CD4-positive, alpha-beta T cell (primary cell): Measurements from ENCODE around the gene XPA. TPM values are rescaled to one million over a fixed set of nuclear protein-coding genes. Genes with fewer than 3 reads are reported as not detected.

Experiments
- ATAC-seq: fragments of 200-7000 bp; cut with Tn5 transposase; one replicate; pipeline ENCODE4 v1.10.0; 2022; ENCODE audit warnings: mild to moderate bottlenecking; ENCODE audit not compliant: poor library complexity
- CTCF ChIA-PET: fragments of 350-600 bp; sonication (Branson Sonifier 250); formaldehyde crosslinking; loops from one replicate; lab custom pipeline; 2021; ENCODE audit warnings: antibody characterized with exemption, inconsistent platforms; lab: Charles Lee
- POLR2A ChIA-PET: fragments of 350-600 bp; sonication (Branson Sonifier 250); formaldehyde crosslinking; loops from one replicate; lab custom pipeline; 2021; ENCODE audit warnings: antibody characterized with exemption, inconsistent platforms; lab: Charles Lee
- DNase-seq, 14 experiments: peaks; one replicate each; pipeline ENCODE4 v3.0.0-alpha.2; 2013 to 2020; ENCODE audit warnings: mixed read lengths in 2 of 14
- H3K27ac ChIP-seq, 2 donors: one replicate each; pipeline versions ENCODE4 v1.5.1 to v1.7.0; 2013; ENCODE audit warnings: low read length in 2 of 2, low read depth in 1 of 2, mild to moderate bottlenecking in 1 of 2
- H3K27me3 ChIP-seq, 2 experiments: 1 replicate in 1 of 2; 2 replicates in 1 of 2; pipeline versions ENCODE4 v1.6.1 to v1.7.0; 2013; ENCODE audit warnings: low read length in 2 of 2, control low read depth in 1 of 2, mild to moderate bottlenecking in 1 of 2, moderate library complexity in 1 of 2; ENCODE audit not compliant: insufficient read depth in 2 of 2, control insufficient read depth in 1 of 2
- H3K36me3 ChIP-seq: one replicate; pipeline ENCODE4 v1.6.1; 2013; ENCODE audit warnings: low read length, control low read depth; ENCODE audit not compliant: insufficient read depth
- H3K4me1 ChIP-seq: one replicate; pipeline ENCODE4 v1.6.1; 2013; ENCODE audit warnings: low read length, control low read depth; ENCODE audit not compliant: insufficient read depth
- H3K4me3 ChIP-seq: one replicate; pipeline ENCODE4 v1.5.1; 2013; ENCODE audit warnings: mild to moderate bottlenecking, low read length, moderate library complexity
- H3K9me3 ChIP-seq, 2 experiments: 1 replicate in 1 of 2; 2 replicates in 1 of 2; pipeline versions ENCODE4 v1.6.1 to v1.7.0; 2013; ENCODE audit warnings: low read length in 2 of 2, mild to moderate bottlenecking in 2 of 2, control low read depth in 1 of 2, moderate library complexity in 1 of 2; ENCODE audit not compliant: control insufficient read depth in 1 of 2, insufficient read depth in 1 of 2
- H3K27ac Mint-ChIP-seq: one replicate; pipeline ENCODE4 v1.8.0; 2020; ENCODE audit warnings: mixed read lengths
- H3K27me3 Mint-ChIP-seq: one replicate; pipeline ENCODE4 v1.8.0; 2021; ENCODE audit warnings: mixed read lengths
- H3K36me3 Mint-ChIP-seq: one replicate; pipeline ENCODE4 v1.8.0; 2021; ENCODE audit warnings: low read depth, mixed read lengths
- H3K4me1 Mint-ChIP-seq: one replicate; pipeline ENCODE4 v1.8.0; 2021; ENCODE audit warnings: low read depth, mixed read lengths
- H3K4me3 Mint-ChIP-seq: one replicate; pipeline ENCODE4 v1.8.0; 2020; ENCODE audit warnings: mild to moderate bottlenecking, mixed read lengths
- H3K9me3 Mint-ChIP-seq: one replicate; pipeline ENCODE4 v1.8.0; 2020; ENCODE audit warnings: mixed read lengths
- intact Hi-C, 2 experiments: fragments of 100-400 bp; cut with DNase I in 1 of 2; cut with micrococcal nuclease in 1 of 2; formaldehyde crosslinking; loops; one replicate each; pipeline versions ENCODE4 v1.15.1 to v1.9.0; 2023 to 2025; cut with DNase I, micrococcal nuclease
- total RNA-seq, 174 experiments: library from RNA in 2 of 174; stranded (reverse) in 2 of 174; gene quantifications; one replicate each; pipeline ENCODE4 v1.2.3 and lab custom pipeline; 2021 to 2026
- TF ChIP-seq, protein P1 (sequence below): fragments of 200-600 bp; IDR thresholded peaks from one replicate; pipeline ENCODE4 v1.8.0; 2022; ENCODE audit warnings: antibody characterized with exemption, mild to moderate bottlenecking

Gene XPA
- total RNA-seq, 2 experiments from 2014 or later = 20.2 to 23.3 TPM

DNA sequence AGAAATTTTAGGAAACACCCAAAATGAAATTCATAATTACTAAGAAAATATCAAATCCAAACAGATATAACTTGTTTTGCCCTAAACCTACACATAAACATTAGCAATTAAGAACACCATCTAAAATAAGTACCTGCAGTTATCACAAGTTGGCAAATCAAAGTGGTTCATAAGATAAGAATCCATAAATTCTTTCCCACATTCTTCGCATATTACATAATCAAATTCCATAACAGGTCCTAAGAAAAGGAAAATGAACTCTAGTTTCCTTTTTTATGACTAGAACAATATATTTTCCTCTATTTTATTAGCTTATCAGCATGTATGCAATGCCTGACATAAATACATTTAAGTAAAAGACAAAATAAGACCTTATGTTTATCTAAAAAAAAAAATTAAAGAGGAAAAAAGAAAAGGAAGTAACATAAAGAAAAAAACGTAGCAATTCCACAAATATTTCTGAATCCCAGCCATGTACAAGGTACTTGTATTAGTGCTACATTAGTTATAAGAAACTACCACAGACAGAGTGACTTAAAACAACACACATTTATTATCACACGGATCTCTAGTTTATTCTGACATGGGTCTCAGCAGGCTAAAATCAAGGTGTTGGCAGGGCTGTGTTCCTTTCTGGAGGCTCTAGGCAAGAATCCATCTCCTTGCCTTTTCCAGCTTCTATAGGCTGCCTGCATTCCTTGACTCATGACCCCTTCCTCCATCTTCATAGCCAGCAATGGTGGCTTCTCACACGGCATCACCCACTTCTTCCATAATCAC is 7.5 kb downstream of the XPA start:
- Histone ChIP-seq H3K4me3 (no peak overlapping the region), H3K36me3 (peaks cover 66% of the 10 kb centered on the region), H3K4me1 (peaks cover 3% of the 10 kb centered on the region), H3K9me3 (no peaks in the 10 kb centered on the region), H3K27me3 (no peaks in the 10 kb centered on the region), H3K27ac (no peak overlapping the region)
- no peaks in the 10 kb centered on the region for H3K27me3 Mint-ChIP-seq
- H3K27ac Mint-ChIP-seq = peak overlapping the region; percentile 49
- POLR2A ChIA-PET = interaction anchor here (0.8 kb wide), 1 partner anchor 11 kb away, joined by 3 read pairs; no protein-coding TSS in a partner anchor
- peaks cover 27% of the 10 kb centered on the region for H3K4me1 Mint-ChIP-seq
- peaks cover 84% of the 10 kb centered on the region for H3K36me3 Mint-ChIP-seq
- ATAC-seq = no peak
- H3K9me3 Mint-ChIP-seq = no peaks in the 10 kb centered on the region
- CTCF ChIA-PET = no interaction called here
- no peak overlapping the region for H3K4me3 Mint-ChIP-seq
- no peak for DNase-seq
- TF ChIP-seq, protein P1, sequence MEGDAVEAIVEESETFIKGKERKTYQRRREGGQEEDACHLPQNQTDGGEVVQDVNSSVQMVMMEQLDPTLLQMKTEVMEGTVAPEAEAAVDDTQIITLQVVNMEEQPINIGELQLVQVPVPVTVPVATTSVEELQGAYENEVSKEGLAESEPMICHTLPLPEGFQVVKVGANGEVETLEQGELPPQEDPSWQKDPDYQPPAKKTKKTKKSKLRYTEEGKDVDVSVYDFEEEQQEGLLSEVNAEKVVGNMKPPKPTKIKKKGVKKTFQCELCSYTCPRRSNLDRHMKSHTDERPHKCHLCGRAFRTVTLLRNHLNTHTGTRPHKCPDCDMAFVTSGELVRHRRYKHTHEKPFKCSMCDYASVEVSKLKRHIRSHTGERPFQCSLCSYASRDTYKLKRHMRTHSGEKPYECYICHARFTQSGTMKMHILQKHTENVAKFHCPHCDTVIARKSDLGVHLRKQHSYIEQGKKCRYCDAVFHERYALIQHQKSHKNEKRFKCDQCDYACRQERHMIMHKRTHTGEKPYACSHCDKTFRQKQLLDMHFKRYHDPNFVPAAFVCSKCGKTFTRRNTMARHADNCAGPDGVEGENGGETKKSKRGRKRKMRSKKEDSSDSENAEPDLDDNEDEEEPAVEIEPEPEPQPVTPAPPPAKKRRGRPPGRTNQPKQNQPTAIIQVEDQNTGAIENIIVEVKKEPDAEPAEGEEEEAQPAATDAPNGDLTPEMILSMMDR = no peak
- intact Hi-C loops = loop anchor here in 1 of 2 experiments (5.0 kb wide), 1 partner anchor 32 kb away; no protein-coding TSS in a partner anchor

GRCh38 chr9:97688654-97689053 is 8.5 kb downstream of the XPA start:
- no peaks in the 10 kb centered on the region for H3K4me1 ChIP-seq
- H3K4me3 ChIP-seq = no peak overlapping the region
- Mint-ChIP-seq H3K36me3 (peaks cover 92% of the 10 kb centered on the region), H3K4me1 (peaks cover 17% of the 10 kb centered on the region), H3K9me3 (no peaks in the 10 kb centered on the region), H3K4me3 (no peak overlapping the region), H3K27ac (peak overlapping the region; percentile 49), H3K27me3 (no peaks in the 10 kb centered on the region)
- TF ChIP-seq, protein P1 = no peak
- no peak for ATAC-seq
- intact Hi-C loops = no loop called here
- ChIA-PET POLR2A (interaction anchor here (2.2 kb wide), 1 partner anchor 8 kb away, joined by 14 read pairs; the partner anchor contains the start of gene XPA), CTCF (no interaction called here)
- no peak for DNase-seq
- no peaks in the 10 kb centered on the region for H3K27me3 ChIP-seq
- no peaks in the 10 kb centered on the region for H3K9me3 ChIP-seq
- peaks cover 75% of the 10 kb centered on the region for H3K36me3 ChIP-seq
- no peak overlapping the region for H3K27ac ChIP-seq

DNA sequence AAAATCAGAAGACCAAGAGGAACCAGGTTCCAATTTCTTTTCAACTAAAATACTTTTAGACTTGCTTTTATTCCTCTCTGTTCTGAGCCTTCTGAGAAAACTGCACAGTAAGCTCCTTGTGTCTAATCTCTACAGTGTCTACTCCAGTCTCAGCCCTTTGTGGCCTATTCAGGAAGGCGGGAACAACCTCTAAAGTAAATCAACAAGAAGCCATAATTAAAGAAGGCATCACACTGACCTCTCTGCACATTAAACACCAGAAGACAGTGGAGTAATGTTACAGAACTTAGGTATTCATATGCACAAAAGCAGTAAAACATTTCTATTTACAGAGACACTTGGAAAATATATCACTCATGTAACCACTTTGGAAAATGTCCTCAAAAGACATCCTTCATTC is 14.9 kb downstream of the XPA start:
- CTCF ChIA-PET = interaction anchor here (1.0 kb wide), 1 partner anchor 49 kb away, joined by 3 read pairs; the partner anchor contains the start of gene TSTD2
- Histone ChIP-seq H3K27me3 (no peaks in the 10 kb centered on the region), H3K27ac (no peak overlapping the region), H3K36me3 (peaks cover 80% of the 10 kb centered on the region), H3K9me3 (no peaks in the 10 kb centered on the region), H3K4me3 (no peak overlapping the region), H3K4me1 (no peaks in the 10 kb centered on the region)
- Mint-ChIP-seq H3K36me3 (peaks cover 94% of the 10 kb centered on the region), H3K27me3 (no peaks in the 10 kb centered on the region), H3K4me1 (peaks cover 23% of the 10 kb centered on the region), H3K4me3 (no peak overlapping the region), H3K9me3 (no peaks in the 10 kb centered on the region), H3K27ac (peak overlapping the region; percentile 44)
- ATAC-seq (no peak), DNase-seq (no peak)
- intact Hi-C loops = loop anchor here in 1 of 2 experiments (5.0 kb wide), 1 partner anchor 40 kb away; no protein-coding TSS in a partner anchor
- TF ChIP-seq, protein P1 = no peak
- POLR2A ChIA-PET = no interaction called here
